Tongue (tissue), 2 donors: Measurements from ENCODE around the gene DGKB. TPM values are rescaled to one million over a fixed set of nuclear protein-coding genes. Genes with fewer than 3 reads are reported as not detected.

Experiments used
- DNase-seq: peaks from one replicate; pipeline ENCODE4 v3.0.0-alpha.2; 2015
- total RNA-seq: library from RNA; depleted of rRNA; stranded (reverse); fragments of >200 nt; gene quantifications from one replicate; pipeline ENCODE4 v1.2.3, GENCODE V29; 2014

DGKB gene
- total RNA-seq, 1 donor from 2014 or later: 2.6 TPM

- DNase-seq: no peak
These were observed 43.3 kb downstream of the DGKB start for GRCh38 chr7:14859267-14859666.

DNA sequence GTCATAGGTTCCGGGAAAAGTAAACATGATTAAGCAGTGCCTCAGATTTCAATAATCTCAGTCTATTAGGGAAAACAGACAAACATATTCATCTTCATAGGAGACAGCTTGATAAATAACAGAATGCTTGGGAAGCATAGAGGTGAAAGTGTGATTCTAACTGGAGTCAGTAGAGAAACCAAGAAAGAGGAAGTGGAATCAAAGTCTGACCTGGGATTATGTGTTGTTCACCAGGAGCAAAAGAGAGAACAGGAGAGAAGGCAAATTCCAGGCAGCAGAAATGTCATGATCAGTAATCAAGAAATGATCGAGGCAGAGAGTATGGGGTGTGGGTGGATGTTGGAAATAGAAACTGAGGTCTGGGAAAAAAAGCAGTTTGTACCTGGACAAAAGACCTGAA is 43.7 kb downstream of the DGKB start:
- no peak for DNase-seq

DNA sequence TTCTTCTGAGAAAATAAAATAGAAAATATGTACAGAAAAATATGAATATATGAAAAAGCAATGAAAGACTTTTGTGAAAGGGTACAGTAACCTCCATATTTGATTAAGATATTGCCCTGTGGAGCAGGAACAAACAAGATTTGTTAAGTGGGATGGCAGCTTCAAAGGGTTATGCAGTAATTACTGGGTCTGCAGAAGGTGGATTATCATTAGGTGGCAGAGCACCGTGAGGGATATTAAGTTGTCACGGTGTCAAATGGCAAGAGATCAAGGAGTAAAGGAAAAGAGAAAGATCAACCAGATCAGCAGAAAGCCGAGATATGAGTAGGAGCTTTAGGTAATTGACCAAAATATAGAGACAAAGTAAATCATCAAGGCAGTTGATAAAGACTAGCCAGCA is 44.1 kb downstream of the DGKB start:
- DNase-seq: no peak

- peak; percentile 14 for DNase-seq
These were observed 47.3 kb downstream of the DGKB start for GRCh38 chr7:14855033-14855794.

- DNase-seq: no peak
These were observed 48.1 kb downstream of the DGKB start for GRCh38 chr7:14854471-14854870.

DNA sequence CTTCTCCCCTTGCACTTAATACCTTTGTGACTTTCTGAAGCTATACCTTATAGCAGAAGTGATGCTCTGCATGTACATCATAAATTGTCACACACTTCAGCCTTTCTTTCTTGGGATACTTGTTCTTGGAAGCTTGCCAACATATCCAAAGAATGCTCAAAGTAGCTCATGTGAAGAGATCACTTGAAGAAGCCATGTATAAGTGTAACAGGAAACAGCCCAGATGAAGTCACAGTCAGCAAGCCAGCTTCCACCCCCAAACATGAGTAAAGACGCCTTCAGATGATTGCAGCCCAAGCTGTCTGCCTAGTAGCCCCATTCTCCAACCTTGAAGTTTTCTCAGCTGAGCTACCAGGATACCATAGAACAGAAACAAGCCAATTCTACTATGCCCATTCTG is 50.9 kb downstream of the DGKB start:
- DNase-seq: peak; percentile 45

DNA sequence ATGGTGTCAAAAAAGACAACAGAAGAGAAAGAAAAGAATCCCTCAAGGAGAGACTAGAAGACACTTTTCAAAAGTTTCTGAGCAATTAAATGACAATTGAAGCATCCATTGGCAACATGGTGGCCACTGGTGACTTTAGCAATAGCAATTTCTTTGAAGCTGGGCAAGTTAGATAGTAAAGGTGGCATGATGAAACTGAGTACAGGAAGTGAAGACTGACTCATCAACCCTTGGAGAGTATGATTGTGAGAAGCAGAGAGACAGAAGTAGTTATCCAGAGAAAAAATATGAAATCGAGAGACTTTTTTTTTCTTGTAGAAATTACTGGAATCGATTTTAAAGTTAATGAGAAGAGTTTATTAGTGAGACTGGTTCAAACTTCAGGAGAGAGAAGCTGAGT is 52.5 kb downstream of the DGKB start:
- DNase-seq: no peak

DNA sequence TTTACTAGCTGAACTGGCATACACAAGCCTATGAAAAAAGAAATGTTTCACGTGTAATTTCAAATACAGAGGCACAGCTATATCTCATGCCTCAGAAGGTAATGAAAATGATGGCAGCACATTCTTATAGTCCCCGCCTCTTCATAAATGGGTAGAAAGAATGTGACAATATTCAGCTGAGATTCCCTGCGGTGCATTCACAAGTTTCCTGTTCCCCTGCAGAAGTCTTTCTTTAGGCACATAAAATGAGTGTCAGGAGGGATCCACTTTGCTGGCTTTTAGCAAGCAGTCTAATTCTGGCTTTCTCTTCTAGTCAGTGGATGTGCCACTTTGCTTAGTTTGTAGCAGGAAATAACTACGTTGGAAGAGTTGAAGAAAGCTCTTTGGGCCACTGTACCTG is 56.1 kb downstream of the DGKB start:
- no peak for DNase-seq

- no peak for DNase-seq
These were observed 58.8 kb downstream of the DGKB start for GRCh38 chr7:14843755-14844154.

DNA sequence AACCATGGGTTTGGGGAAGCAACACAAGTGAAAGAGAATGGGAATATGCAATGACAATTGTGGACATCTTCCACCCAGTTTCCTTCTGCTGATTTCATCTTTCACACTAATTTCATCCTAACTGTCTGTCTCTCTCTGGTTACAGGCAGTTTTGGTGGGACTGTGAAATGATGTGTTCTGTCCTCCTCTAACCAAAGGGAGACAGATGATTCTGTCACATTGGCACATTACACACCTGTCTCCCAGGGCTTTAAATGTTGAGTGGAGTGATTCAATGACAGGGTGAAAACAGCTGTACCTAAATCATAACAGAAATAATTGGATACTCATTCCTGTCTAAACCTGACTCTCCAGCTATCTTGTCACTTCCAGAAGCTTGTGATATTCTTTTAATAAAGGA is 60.0 kb downstream of the DGKB start:
- peak; percentile 40 for DNase-seq

GRCh38 chr7:14841869-14842268 is 60.7 kb downstream of the DGKB start:
- DNase-seq: no peak

- DNase-seq: no peak
These were observed 61.5 kb downstream of the DGKB start for GRCh38 chr7:14841086-14841485.

DNA sequence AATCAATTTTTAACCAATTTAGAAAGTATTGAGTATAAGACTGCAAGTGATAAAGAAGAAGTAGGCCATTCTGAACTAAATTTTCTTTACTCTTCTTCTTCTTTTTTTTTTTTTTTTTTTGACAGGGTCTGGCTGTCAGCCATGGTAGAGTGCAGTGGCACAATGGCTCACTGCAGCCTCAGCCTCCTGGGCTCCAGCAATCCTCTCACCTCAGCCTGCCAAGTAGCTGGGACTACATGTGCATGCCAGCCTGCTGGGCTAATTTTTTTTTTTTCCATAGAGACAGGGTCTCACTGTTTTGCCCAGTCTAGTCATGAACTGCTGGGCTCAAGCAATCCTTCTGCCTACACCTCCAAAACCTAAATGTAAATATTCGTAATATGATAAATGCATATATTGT is 63.2 kb downstream of the DGKB start:
- no peak for DNase-seq

DNA sequence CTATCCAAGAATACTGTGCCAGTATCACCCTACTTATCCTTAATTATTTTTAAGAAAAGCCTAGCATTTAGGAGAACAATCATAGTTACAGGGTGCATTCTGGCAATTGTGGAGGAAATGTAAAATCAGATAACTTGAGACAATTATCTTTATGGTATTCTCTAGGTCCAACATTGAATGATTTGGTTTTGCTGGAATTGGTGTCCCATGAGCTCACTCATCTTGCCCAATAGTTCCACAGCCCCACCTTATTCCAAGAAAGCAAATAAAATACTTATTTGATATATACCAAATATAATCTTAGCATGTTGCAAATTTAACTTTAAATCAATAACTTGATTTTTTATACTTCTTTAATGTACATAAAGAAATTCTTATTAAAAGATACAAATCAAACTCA is 65.3 kb downstream of the DGKB start:
- no peak for DNase-seq

DNA sequence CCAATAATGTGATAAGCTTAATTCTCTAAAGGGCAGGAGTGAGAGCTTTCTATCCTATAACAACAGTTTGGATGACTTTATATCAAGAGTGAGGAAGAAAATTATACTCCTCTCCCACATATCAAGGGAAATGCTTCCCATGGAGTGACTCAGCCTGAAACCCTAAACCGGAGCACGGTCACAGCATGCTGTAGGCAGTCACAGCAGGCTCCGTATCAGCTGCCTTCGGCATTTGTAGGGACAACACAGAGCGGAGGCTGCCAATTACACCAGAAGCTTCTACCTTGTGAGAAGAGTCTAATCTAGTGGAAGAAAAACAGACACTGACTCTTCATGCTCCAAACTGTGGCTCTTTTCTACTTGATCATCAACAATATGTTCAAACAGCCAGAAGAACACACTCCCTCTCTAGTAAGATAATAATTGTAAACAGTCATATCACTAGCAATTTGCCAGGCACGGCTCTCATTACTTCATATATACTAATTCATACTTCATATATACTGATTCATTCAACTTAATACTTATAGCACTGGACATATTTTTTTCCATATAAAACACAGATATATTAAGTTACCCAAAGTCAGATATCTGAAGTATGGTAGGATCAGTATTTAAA is 65.9 kb downstream of the DGKB start:
- peak; percentile 78 for DNase-seq

DNA sequence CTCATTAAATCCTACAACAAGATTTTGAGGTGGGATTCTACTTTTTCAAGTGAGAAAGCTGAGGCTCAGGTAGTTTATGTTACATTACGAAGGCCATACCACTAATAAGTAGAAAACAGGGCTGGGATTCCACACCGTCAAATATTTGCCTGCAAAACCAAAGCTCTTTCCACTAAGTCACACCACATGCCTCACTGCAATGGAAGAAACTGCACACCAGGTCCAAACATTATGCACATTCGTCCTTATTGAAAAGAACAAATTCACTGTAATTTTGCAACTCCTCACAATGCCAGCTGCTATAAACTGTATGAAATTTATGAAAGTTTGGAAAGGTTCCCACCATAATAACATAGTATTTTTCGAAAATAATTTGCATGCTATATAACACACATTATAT is 66.5 kb downstream of the DGKB start:
- DNase-seq: peak; percentile 11

GRCh38 chr7:14835384-14835783 is 67.2 kb downstream of the DGKB start:
- DNase-seq: peak; percentile 52

DNA sequence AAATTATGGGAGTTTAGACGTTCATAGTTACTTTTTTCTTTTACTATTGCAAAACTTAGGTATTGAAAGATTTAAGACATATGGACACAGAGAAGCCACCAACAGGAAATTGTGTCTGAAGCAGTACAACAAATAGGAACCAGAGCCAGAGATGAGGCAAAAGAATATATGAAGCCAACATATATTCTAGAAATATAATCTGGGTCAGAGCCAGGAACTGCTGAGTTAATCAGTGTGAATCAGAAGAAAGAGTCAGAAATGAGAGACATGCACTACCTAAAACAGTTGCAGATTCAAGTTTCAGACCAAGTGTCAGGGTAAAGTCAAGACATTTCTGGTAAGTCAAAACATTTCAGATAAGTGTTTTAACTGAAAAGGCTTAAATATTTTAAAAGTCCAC is 67.7 kb downstream of the DGKB start:
- peak; percentile 21 for DNase-seq

DNA sequence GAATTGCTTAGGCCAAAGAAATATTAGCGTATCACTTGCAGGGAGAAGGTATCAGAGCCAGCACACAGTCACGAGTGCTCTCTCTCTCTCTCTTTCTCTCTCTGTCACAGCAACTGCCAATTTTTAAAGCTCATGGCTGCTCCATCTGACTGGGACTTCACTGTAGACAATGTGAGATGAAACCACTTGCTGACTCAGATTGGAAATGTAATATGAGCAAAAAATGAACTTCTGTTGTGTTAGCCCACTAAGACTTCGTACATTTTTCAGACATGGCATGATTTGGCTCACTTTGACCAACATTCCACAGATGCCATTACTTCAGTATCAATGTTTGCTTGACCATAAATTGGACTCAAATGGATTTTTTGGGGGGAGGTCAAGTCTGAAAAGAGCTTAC is 68.1 kb downstream of the DGKB start:
- DNase-seq: peak; percentile 43

GRCh38 chr7:14833707-14834106 is 68.8 kb downstream of the DGKB start:
- no peak for DNase-seq

DNA sequence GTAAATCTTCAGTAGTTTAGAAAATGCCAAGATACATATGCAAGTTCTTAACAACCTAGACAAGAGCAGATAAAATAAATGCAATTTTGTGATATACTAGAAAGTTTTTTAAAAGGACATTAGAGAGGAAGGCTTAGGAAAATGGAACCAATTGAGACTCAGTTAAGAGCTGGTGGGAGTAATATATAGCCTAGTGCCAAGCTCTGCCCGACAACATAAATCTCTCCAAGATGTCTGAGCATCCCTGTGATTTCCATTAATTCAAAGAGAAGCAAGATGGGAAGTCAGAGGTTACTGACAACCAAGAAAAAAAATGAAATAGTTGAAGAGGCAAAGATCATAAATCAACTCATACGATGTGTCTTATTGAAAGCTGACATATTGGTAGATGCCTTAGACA is 74.5 kb downstream of the DGKB start:
- no peak for DNase-seq

DNA sequence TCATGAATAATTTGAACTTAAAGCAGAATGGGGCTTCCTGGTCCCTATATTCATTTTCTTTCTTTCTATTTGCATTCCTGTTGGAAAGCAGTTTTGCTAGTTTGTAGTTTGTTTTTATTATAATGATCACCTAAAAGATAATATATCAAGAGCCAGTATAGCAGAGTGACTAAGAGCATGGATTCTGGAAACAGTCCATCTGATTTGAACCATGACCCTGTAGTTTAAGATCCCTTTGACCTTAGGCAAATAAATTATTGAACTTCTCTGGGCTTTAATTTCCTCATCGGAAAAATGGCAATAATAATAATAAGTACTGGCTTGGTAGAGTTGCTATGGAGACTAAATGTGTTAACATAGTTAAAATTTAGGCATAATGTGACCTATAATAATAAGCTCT is 76.1 kb downstream of the DGKB start:
- no peak for DNase-seq

- no peak for DNase-seq
These were observed 76.6 kb downstream of the DGKB start for GRCh38 chr7:14825912-14826311.

- DNase-seq: no peak
These were observed 80.1 kb downstream of the DGKB start for GRCh38 chr7:14822481-14822854.
